ENCODE results near the gene INF2.

Gene INF2

DNA sequence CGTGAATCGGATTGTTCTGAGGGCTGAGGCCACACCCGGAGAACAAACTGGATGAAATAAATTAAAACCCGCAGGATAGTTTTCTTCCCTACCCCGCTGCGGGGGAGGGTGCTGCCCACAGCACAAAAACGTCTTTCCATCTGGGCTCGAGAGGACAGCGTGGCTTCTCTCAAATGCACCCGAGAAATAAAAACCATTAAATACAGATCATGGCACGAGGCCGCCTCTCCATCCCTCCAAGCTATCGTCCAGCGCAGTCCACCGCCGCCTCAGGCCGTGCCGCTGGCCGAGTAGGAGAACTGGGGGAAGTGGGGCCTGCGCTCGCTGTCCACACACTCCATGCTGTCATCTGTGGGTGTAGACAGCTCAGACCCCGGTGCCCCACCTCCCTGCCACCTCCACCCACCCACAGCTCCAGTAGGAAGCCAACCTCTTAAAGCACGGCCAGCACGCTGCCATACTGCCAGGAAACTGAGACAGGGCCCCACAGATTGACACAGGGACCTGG lies 80.7 kb downstream of the INF2 start:
- DNase-seq (ENCODE audit: low read depth, low spot score): no peak

- DNase-seq (ENCODE audit: low read depth, low spot score): no peak
Measured at GRCh38 chr14:104770851-104771272, 81.4 kb downstream of the INF2 start.

GRCh38 chr14:104771374-104771773 lies 82.0 kb downstream of the INF2 start:
- no peak for DNase-seq (ENCODE audit: low read depth, low spot score)

Measured in smooth muscle cell of the brain vasculature (primary cell).